ENCODE measurements around the gene TNPO3.

- TF ChIP-seq CTCF (conservative IDR thresholded peaks at IDR 0.05; ENCODE audit: low read depth, low read length) (no peak), POLR2A (IDR thresholded peaks at IDR 0.05; ENCODE audit: low read depth, low read length) (no peak)
Measured at GRCh38 chr7:128917122-128917521, 137.8 kb downstream of the TNPO3 start.
